NCI-H1930 (cell line): ENCODE results near the gene PF4V1.

Experiments
- DNase-seq, 2 experiments: peaks; one replicate each; lab custom pipeline; 2025; lab: John Stamatoyannopoulos, UW

Gene PF4V1

GRCh38 chr4:73853246-73853704, at the start of gene PF4V1:
TSS of gene PF4V1 (plus strand) at chr4:73853296. CDS start at chr4:73853363, 67 bp downstream.
- DNase-seq = peak in 1 of 2 experiments; percentile 4

DNA sequence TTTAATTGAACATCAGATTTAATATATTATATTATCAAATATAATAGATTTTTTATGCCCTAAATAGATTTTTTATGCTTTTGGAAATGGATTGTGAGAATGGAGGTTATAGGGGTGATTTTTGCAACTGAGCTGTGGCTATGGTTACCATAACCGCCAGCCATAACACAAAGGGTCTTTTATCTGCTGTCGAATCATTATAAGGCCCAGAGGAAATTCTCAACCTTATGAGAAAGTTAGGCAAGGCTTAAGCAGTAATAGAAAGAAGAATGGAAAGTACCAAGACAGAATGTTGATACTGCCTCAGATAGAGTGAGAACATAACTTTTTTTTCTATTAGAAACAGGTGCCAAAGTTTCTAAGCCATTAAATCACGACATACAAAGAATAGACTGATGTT, 42.9 kb upstream of the PF4V1 start:
- no peak for DNase-seq

DNA sequence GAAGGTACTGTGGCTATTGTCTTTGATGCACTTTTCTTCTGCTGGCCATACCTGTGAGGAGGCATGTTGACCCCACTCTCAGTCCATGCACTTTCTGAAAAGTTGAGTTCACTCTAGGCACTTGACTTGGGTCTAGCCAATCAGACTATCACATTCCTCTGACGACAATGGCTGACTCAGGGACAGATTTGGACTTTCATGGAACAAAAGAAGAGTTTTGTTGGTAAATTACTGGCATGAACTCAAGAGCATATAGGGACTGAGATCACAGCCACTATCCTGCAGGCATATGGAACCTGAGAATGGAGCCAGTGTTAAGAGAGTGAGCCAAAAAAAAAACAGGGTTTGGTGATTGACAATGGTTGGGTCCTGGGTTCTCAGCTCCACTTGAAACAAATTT, 41.3 kb upstream of the PF4V1 start:
- DNase-seq = no peak

- DNase-seq = no peak
Measured at GRCh38 chr4:73814679-73815078, 38.4 kb upstream of the PF4V1 start.

- no peak for DNase-seq
Measured at GRCh38 chr4:73815145-73815544, 38.0 kb upstream of the PF4V1 start.

- DNase-seq = no peak
Measured at GRCh38 chr4:73816814-73817213, 36.3 kb upstream of the PF4V1 start.

DNA sequence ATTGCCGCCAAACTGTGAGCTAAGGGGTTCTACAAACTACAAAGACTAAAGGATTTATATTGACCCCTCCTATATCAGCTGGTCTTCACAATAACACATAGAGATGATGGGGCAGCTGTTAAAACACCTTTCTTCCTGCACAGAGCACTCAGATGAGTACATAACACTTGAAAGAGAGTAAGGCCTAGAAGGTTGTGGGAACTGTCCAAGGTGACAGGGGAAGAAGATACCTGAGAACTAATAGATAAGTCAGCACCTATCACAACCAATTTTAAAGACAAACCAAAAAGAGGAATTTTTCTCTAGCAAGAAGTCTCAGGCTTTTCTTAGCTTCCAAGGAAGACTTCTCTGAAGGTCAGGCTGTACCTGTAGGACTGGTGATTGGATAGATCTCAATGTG, 35.8 kb upstream of the PF4V1 start:
- DNase-seq = no peak

DNA sequence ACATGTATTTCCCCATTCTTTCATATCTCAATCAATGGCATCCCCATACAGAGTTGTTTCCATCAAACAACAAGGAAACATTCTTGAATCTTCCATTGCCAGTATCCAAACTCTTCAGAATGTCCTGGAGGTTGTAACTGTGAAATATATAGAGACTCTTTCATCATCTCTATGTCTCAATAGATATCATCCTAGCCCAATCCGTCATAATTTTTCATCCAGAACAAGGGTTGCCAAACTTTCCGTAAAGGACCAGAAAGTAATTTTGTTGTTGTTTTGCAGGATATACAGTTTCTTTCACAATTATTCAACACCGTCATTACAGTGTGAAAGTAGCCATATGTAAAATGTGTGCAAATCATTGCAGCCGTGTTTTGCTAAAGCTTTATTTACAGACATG, 31.8 kb upstream of the PF4V1 start:
- DNase-seq = no peak

GRCh38 chr4:73822389-73822788, 30.7 kb upstream of the PF4V1 start:
- DNase-seq = no peak

GRCh38 chr4:73822812-73823504, 30.1 kb upstream of the PF4V1 start:
- DNase-seq = no peak

DNA sequence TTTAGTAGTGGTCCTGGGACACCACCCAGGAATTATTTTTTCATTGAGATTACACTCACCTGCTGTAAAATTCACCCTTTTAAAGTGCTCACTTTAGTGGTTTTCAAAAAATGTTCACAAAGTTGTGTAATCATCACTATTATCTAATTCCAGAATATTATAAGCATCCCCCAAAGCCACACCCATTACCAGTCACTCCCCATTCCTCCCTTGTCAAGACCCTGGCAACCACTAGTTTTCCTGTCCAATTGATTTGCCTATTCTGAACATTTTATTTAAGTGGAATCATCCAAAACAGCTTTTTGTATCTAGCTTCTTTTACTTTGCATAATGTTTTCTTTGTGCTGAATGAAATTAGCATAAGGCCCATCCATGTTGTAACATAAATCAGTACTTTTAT, 29.3 kb upstream of the PF4V1 start:
- DNase-seq = no peak

DNA sequence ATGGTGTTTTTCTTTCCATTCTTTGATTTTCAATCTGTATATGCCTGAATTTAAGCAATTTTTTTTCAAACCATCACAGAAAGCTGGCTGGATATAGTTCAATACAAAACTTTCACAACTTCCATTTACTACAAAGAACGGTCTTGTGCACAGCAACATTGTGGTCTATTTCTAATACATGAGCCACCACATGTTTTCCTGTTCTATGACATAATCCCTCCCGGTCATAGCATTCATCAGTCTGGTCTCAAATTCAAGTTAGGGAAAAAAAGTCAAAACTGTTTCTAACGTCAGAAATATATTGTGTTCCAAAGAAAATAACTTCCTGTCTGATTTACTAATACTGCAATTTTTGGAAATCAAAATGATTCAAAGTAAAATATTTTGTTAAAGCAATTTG, 24.1 kb upstream of the PF4V1 start:
- DNase-seq = no peak

DNA sequence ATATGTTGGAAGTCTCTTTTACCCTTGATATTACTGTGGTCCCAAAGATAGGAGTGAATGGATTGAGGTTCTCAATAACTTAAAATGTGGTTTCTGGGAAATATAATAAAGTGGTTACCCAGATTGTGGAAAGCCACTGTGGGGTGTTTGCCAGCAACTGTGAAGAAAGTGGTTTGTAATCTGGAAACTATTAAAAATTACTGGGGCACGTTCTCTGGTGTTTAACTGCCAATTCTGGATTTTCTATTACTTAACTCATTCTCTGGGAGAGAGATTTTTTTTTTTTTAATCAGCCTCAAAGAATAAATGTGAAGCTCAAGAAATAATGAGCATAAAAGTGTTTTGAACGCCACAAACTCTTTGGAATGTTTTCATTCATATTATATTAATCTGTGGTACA, 21.5 kb upstream of the PF4V1 start:
- no peak for DNase-seq

- no peak for DNase-seq
Measured at GRCh38 chr4:73832651-73833237, 20.4 kb upstream of the PF4V1 start.

DNA sequence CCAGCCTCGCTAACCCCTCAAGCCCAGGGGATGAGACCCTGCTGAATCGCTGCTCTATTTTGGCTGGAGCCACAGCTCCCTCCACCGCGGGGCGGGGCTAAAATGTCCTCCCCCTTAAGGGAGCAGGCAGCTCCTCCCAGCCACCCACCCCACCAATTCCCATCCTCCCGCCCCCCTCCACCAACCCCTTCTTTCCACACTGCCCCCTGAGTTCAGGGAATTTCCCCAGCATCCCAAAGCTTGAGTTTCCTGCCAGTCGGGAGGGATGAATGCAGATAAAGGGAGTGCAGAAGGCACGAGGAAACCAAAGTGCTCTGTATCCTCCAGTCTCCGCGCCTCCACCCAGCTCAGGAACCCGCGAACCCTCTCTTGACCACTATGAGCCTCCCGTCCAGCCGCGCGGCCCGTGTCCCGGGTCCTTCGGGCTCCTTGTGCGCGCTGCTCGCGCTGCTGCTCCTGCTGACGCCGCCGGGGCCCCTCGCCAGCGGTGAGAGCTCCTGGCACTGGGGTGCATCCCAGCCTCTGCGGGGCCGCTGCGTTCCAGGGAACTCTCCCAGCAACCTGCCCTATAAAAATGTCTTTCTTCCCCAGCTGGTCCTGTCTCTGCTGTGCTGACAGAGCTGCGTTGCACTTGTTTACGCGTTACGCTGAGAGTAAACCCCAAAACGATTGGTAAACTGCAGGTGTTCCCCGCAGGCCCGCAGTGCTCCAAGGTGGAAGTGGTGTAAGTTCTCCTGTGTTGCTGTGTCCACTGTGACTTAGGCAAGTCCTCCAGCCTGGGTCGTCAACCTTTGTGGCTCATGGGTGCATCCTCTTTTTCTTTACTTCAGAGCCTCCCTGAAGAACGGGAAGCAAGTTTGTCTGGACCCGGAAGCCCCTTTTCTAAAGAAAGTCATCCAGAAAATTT, 16.5 kb upstream of the PF4V1 start, which contains the start of gene CXCL6:
Gene CXCL6, plus strand, starts transcription at position 306 of the 907 bp plus-strand sequence. Its CDS starts 73 bp downstream, at position 379.
- DNase-seq = no peak

GRCh38 chr4:73839071-73839470, 14.0 kb upstream of the PF4V1 start:
- no peak for DNase-seq

DNA sequence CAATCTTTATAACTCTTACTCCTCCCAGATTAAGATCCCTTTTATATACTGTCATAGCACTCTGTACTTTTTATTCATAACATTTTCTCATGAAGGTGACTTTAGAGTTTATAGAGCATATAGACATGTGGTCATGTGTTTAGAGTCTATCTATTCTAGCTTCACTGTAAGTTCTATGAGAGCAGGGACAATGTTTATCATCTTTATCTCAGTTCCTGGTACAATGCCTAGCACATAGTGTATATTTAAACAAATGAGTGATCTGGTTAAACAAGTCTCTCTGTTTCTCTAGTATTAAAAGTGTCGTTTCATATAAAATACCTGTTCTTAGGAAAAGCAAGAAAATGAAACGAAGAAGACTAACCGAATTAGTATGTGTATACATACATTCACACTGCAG, 13.4 kb upstream of the PF4V1 start:
- DNase-seq = no peak

DNA sequence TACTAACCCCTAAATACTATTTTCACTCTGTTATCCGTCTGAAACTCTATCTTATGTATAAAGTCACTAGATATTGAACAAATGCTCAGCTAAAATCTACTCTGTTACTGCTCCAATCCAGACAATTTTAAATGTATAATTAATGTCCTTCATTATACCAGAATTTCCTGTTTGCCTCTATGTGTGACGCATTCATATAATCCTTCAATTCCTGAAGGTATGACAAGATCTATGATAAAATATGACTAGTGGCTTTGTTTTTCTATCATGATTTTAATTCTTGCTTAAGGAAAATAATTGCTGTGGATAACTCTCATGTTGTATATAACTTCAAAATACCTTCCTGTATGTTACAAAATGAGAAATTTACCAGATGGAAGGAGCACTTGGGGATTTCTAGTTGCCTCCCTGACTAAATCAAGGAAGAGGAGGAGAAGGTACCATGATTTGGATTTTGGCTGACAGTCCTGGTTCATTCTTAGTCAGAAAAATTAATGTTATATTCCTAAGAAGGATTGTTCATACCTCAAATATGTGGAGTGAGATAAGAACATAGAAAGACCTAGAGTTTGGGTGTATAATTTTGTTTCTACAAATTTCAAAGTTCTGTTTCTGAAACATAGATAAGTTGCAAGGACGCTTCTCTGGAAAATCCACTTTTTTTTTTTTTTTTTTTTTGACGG, 11.7 kb upstream of the PF4V1 start:
- no peak for DNase-seq

- DNase-seq = no peak
Measured at GRCh38 chr4:73842696-73843095, 10.4 kb upstream of the PF4V1 start.

DNA sequence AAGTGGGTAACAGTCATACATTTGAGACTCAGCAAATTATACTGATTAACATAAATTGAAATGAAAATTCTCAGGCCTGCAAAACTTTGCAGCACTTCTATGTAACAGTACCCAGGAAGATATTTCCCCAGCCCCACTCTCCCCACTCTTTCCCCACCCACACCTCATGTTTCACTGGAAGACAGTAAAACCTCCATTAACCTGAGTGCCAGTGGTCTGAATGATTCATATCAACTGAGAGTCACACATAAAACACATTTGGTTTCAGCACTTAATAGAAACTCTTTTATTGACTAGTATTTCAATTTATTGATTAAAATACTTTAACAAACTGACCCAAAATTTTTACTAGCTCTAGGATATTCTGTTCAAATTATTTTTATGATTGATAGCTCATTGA, 9.7 kb upstream of the PF4V1 start:
- no peak for DNase-seq

DNA sequence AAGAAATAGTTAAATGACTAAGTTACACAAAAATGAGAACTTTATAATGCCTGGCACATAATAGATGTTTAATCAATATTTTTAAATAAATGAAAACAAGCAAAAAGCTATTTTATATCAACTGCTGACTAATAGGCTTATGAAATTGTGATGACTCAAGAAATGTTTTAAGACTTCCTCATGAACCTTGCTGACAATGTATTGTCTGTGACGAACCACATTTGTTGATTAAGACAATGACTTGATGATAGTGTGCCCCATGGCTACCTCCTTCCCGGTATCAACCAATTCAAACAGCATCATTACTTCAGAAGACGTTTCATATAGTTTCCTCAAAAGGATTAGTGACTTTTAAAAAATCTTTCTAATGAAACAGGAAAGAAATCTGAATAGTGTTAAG, 8.8 kb upstream of the PF4V1 start:
- DNase-seq = no peak

DNA sequence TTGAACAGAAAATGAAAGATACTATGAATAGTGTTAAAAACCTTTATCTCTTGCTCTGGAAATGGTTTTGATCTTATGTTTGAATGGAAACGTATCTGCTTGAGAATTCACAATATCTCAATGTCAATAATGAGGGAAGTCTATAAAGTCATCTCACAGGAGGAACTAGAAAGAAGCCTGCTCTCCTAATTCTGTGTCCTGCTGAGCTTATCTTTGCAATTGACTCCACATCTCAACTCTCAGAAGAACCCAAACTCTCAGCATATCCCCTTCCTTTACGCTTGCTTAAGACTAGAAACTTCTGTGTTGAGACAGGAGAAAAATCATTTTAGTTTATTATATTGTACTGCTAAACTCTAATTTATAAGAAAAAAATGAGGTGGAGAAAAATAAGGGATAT, 8.3 kb upstream of the PF4V1 start:
- no peak for DNase-seq
